GM21423 (cell line): Measurements from ENCODE around the gene AGER.
"Not testable (repeated sequence)": the region's sequence is repeated elsewhere in the genome, so short reads cannot be mapped to it uniquely, and the experiment has no call there.

Experiments
- ATAC-seq: cut with Tn5 transposase; IDR thresholded peaks from one replicate; pipeline ENCODE4 v1.9.1; 2021; ENCODE audit warnings: mild to moderate bottlenecking, moderate library complexity; ENCODE audit not compliant: unreplicated experiment

Gene AGER

GRCh38 chr6:32151181-32151862 is 32.7 kb downstream of the AGER start:
- ATAC-seq, result no peak

GRCh38 chr6:32149932-32150870 is 33.9 kb downstream of the AGER start:
- no peak for ATAC-seq

- no peak for ATAC-seq
These were observed 34.8 kb downstream of the AGER start for GRCh38 chr6:32149092-32149755.

GRCh38 chr6:32148289-32149091 is 35.6 kb downstream of the AGER start:
- no peak for ATAC-seq

- no peak for ATAC-seq
These were observed 36.5 kb downstream of the AGER start for GRCh38 chr6:32147401-32148132.

- no peak for ATAC-seq
These were observed 37.4 kb downstream of the AGER start for GRCh38 chr6:32146687-32147086.

- ATAC-seq, result no peak
These were observed 37.8 kb downstream of the AGER start for GRCh38 chr6:32146287-32146686.

- ATAC-seq, result not testable (repeated sequence)
These were observed 39.8 kb downstream of the AGER start for GRCh38 chr6:32144238-32144637.

- no peak for ATAC-seq
These were observed 43.5 kb downstream of the AGER start for GRCh38 chr6:32140420-32141046.

- no peak for ATAC-seq
These were observed 44.5 kb downstream of the AGER start for GRCh38 chr6:32139590-32139989.

- ATAC-seq, result no peak
These were observed 46.6 kb downstream of the AGER start for GRCh38 chr6:32137454-32137853.

- ATAC-seq, result no peak
These were observed 50.3 kb downstream of the AGER start for GRCh38 chr6:32133786-32134185.

- no peak for ATAC-seq
These were observed 51.9 kb downstream of the AGER start for GRCh38 chr6:32132110-32132509.

GRCh38 chr6:32131439-32131948 is 52.6 kb downstream of the AGER start:
- ATAC-seq, result no peak
